Stomach (tissue), 4 donors: ENCODE data around the gene MBLAC1.

ENCODE experiments used
- EP300 ChIP-seq: sonication (generic); formaldehyde crosslinking; IDR thresholded peaks from one replicate; pipeline ENCODE4 v1.6.1; 2017; ENCODE audit warnings: antibody characterized with exemption
- POLR2A ChIP-seq, 4 donors: fragments of 450-650 bp; IDR thresholded peaks; one replicate each; pipeline ENCODE4 v1.6.1; 2016; ENCODE audit warnings: antibody characterized with exemption in 4 of 4, control low read depth in 2 of 4, mild to moderate bottlenecking in 1 of 4, moderate library complexity in 1 of 4
- POLR2AphosphoS5 ChIP-seq, 3 donors: sonication (generic); formaldehyde crosslinking; IDR thresholded peaks; one replicate each; pipeline ENCODE4 v1.6.1; 2016; ENCODE audit warnings: antibody characterized with exemption in 3 of 3
- TF ChIP-seq, protein P1 (sequence below), 7 experiments: fragments of 450-650 bp in 4 of 7; fragments of 200-600 bp in 3 of 7; sonication (generic) in 3 of 7; IDR thresholded peaks; one replicate each; pipeline ENCODE4 v1.5.1; 2016 to 2019; ENCODE audit warnings: antibody characterized with exemption in 7 of 7, control low read depth in 2 of 7, mild to moderate bottlenecking in 1 of 7

DNA sequence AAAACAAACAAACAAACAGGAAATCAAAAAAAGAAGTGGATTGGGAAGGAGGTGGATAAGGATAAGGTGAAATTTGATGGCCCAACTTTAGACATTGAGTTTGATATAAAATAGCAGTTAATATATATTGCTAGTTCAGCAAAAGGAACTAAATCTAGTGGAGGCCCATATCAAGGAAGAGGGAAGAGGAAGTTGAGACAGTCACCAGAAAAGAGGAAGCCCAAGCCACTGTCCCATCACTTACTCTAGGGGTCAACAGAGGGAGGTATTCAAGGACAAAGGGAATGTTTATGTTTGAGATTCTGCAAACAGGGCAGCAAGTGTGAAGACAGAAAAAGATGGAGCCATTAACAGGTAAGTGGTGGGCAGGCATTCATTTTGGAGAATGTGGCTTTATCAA lies 25.6 kb downstream of the MBLAC1 start:
- TF ChIP-seq, protein P1, sequence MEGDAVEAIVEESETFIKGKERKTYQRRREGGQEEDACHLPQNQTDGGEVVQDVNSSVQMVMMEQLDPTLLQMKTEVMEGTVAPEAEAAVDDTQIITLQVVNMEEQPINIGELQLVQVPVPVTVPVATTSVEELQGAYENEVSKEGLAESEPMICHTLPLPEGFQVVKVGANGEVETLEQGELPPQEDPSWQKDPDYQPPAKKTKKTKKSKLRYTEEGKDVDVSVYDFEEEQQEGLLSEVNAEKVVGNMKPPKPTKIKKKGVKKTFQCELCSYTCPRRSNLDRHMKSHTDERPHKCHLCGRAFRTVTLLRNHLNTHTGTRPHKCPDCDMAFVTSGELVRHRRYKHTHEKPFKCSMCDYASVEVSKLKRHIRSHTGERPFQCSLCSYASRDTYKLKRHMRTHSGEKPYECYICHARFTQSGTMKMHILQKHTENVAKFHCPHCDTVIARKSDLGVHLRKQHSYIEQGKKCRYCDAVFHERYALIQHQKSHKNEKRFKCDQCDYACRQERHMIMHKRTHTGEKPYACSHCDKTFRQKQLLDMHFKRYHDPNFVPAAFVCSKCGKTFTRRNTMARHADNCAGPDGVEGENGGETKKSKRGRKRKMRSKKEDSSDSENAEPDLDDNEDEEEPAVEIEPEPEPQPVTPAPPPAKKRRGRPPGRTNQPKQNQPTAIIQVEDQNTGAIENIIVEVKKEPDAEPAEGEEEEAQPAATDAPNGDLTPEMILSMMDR (IDR thresholded peaks at IDR 0.05), result no peak
- TF ChIP-seq POLR2AphosphoS5 (IDR thresholded peaks at IDR 0.05), result no peak
- no peak for TF ChIP-seq POLR2A (IDR thresholded peaks at IDR 0.05)
- TF ChIP-seq EP300, result no peak
